ENCODE measurements around the gene CSMD2. TPM values are rescaled to one million over a fixed set of nuclear protein-coding genes. Genes with fewer than 3 reads are reported as not detected.

Gene CSMD2
- total RNA-seq, 1 donor from 2014 or later, result 0.55 TPM

- Mint-ChIP-seq H3K9me3 (ENCODE audit: low read depth) (no peaks in the 10 kb centered on the region), H3K4me1 (ENCODE audit: low read depth) (no peaks in the 10 kb centered on the region), H3K27ac (ENCODE audit: unreplicated experiment) (no peak overlapping the region), H3K4me3 (ENCODE audit: unreplicated experiment) (no peak overlapping the region), H3K36me3 (ENCODE audit: low read depth) (no peaks in the 10 kb centered on the region), H3K27me3 (ENCODE audit: low read depth) (no peaks in the 10 kb centered on the region)
- DNase-seq (ENCODE audit: low spot score), result no peak
- no peak for TF ChIP-seq CTCF (IDR thresholded peaks at IDR 0.05)
Observed at GRCh38 chr1:34143975-34144374, 21.1 kb downstream of the CSMD2 start.

DNA sequence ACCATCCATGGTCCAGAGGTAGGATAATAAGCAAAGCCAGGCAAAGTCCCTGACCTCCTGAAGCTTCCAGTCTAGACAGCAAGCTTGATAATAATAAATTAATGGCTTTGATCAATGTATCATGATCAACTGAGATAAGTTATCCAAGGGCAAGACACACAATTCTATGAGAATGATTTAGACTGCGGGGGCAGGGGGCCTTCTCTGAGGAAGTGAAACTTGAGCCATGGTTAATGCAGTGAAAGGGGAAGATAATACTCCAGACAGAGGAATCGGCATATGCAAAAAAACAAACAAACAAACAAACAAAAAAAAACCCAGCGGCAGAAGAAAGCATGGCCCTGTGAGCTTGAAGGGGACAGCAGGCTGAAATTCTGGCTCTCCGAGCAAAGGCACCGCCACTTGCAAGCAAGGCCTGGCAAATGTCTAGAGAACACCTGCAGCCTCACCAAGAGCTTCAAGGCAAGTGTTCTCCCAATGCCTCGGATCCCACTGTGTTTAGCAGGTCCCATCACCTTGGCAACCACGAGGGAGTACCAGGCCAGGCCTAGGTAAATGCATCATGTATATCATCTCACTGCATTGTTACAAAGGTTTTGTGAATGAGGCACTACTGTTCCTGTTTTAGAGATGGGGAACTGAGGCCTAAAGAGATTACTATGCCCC lies 24.9 kb downstream of the CSMD2 start:
- H3K27me3 Mint-ChIP-seq (ENCODE audit: low read depth), result peaks cover 5% of the 10 kb centered on the region
- no peaks in the 10 kb centered on the region for H3K9me3 Mint-ChIP-seq (ENCODE audit: low read depth)
- H3K27ac Mint-ChIP-seq (ENCODE audit: unreplicated experiment), result no peak overlapping the region
- no peaks in the 10 kb centered on the region for H3K36me3 Mint-ChIP-seq (ENCODE audit: low read depth)
- H3K4me3 Mint-ChIP-seq (ENCODE audit: unreplicated experiment), result no peak overlapping the region
- no peak for TF ChIP-seq CTCF (IDR thresholded peaks at IDR 0.05)
- no peaks in the 10 kb centered on the region for H3K4me1 Mint-ChIP-seq (ENCODE audit: low read depth)
- no peak for DNase-seq (ENCODE audit: low spot score)

DNA sequence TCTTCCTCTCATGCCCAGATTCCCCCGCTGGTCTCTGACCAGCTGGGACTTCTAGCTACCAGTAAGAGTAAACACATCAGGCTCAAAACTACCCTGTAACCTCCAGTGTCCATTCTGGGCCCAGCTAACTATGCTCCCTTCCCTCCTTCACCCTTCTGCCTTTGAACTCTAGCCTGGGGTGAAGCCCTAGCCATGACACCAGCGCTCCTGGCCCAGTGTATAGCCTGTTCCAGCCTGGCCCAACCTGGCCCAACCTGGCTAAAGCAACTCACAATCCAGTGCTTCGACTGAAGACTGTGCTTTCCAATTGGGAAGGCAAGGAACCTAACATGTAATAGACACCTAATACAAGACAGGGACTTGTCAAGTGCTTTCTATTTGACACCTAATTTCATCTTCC lies 27.6 kb downstream of the CSMD2 start:
- DNase-seq (ENCODE audit: low spot score), result no peak
- Mint-ChIP-seq H3K27me3 (ENCODE audit: low read depth) (peaks cover 5% of the 10 kb centered on the region), H3K4me3 (ENCODE audit: unreplicated experiment) (no peak overlapping the region), H3K9me3 (ENCODE audit: low read depth) (no peaks in the 10 kb centered on the region), H3K4me1 (ENCODE audit: low read depth) (no peaks in the 10 kb centered on the region), H3K36me3 (ENCODE audit: low read depth) (no peaks in the 10 kb centered on the region), H3K27ac (ENCODE audit: unreplicated experiment) (no peak overlapping the region)
- no peak for TF ChIP-seq CTCF (IDR thresholded peaks at IDR 0.05)

GRCh38 chr1:34132161-34132420 lies 32.9 kb downstream of the CSMD2 start:
- no peaks in the 10 kb centered on the region for H3K36me3 Mint-ChIP-seq (ENCODE audit: low read depth)
- H3K4me3 Mint-ChIP-seq (ENCODE audit: unreplicated experiment), result no peak overlapping the region
- DNase-seq (ENCODE audit: low spot score), result no peak
- H3K9me3 Mint-ChIP-seq (ENCODE audit: low read depth), result no peaks in the 10 kb centered on the region
- peaks cover 5% of the 10 kb centered on the region for H3K27me3 Mint-ChIP-seq (ENCODE audit: low read depth)
- no peak overlapping the region for H3K27ac Mint-ChIP-seq (ENCODE audit: unreplicated experiment)
- no peak for TF ChIP-seq CTCF (IDR thresholded peaks at IDR 0.05)
- H3K4me1 Mint-ChIP-seq (ENCODE audit: low read depth), result no peaks in the 10 kb centered on the region

DNA sequence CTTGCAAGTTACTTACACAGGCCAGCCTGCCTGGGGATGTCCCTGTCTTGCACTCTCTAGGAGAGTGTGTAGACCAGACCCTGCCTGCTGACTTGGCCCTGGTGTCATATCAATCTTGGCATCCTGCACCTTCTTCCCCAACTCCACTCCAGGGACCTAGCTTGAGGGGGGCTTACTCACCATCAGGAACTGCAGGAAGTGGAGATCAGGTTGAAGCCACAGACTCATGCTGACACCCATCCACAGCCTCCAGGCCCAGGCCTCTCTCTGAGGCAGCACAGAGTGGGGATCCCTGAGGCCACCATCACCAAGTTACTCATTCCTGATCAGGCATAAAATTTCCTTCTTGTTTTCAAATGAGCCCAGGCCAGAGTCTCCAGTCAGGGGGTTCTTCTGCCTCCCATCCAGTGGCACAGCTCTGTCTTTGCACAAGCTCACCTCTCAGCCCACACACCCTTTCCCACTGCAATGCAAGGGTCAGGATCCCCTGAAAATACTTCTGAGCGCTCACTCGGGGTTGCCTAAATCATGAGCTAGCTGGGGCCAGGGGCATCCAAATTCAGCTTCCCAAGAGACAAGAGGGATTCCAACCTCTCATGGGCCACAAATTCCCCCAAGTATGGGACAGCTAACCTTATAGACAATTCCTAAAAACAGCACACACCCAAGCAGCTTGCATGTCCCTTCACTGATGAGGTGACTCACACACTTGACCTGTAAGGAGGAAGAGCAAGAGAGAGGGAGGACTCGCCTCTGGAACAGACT lies 33.5 kb downstream of the CSMD2 start:
- H3K4me3 Mint-ChIP-seq (ENCODE audit: unreplicated experiment), result no peak overlapping the region
- peaks cover under 1% of the 10 kb centered on the region for H3K27me3 Mint-ChIP-seq (ENCODE audit: low read depth)
- no peaks in the 10 kb centered on the region for H3K4me1 Mint-ChIP-seq (ENCODE audit: low read depth)
- no peaks in the 10 kb centered on the region for H3K9me3 Mint-ChIP-seq (ENCODE audit: low read depth)
- no peak for DNase-seq (ENCODE audit: low spot score)
- no peak overlapping the region for H3K27ac Mint-ChIP-seq (ENCODE audit: unreplicated experiment)
- no peak for TF ChIP-seq CTCF (IDR thresholded peaks at IDR 0.05)
- H3K36me3 Mint-ChIP-seq (ENCODE audit: low read depth), result no peaks in the 10 kb centered on the region
